Frontal cortex (tissue), 4 donors: ENCODE results near the gene NCF1. TPM values are rescaled to one million over a fixed set of nuclear protein-coding genes. Genes with fewer than 3 reads are reported as not detected.
A peak's percentile ranks its signal among the peaks of the same experiment; 100 is the strongest.
"Not testable (repeated sequence)": the region's sequence is repeated elsewhere in the genome, so short reads cannot be mapped to it uniquely, and the experiment has no call there.

Source experiments
- DNase-seq, 2 donors: peaks; one replicate each; pipeline ENCODE4 v3.0.0; 2012; ENCODE audit warnings: low spot score in 2 of 2
- FAIRE-seq: peaks from 2 replicates; lab custom pipeline; 2012; peaks lifted over from hg19 to GRCh38; lab: Jason Lieb, UNC
- total RNA-seq: library from RNA; depleted of rRNA; stranded (reverse); fragments of >200 nt; gene quantifications from one replicate; pipeline ENCODE4 v1.2.3, GENCODE V29; 2014
- donor health status: control.
- donor health status: control.
- donor health status: control.

Gene NCF1
- total RNA-seq, 1 donor from 2014 or later: under 0.01 TPM

DNA sequence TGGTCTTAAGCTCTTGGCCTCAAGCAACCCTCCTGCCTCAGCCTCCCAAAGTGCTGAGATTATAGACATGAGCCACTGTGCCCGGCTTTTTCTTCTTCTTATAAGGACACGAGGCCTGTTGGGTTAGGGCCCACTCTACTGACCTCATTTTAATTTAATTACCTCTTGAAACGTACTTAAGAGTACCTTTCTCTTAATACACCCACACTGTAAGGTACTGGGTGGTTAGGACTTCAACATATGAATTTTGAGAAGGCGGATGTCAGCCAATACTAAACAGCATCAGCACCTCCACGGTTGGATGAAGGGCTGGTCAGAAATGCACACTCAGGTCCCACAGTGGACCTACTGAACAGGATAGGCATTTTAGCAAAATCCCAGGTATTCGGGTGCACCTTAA lies 7.9 kb downstream of the NCF1 start:
- not testable (repeated sequence) for FAIRE-seq, DNase-seq

DNA sequence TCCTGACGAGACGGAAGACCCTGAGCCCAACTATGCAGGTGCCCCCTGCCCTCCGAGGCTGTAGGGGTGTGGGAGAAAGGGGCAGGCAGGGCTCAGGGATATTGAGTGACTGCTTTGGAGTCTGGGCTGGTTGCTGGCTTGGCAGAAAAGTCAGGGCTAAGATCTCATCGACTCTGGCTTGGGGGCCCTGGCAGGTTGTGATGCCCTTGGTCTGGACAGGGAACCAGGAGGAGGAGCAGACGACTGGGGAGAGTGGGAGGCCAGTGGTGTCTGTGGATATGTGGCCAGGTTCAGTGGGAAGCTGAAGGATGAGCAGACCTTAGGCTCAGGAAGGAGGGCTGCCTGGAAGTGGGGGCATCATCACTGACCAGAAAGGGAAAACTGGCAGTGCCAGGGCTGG lies 9.8 kb downstream of the NCF1 start:
- not testable (repeated sequence) for FAIRE-seq, DNase-seq

DNA sequence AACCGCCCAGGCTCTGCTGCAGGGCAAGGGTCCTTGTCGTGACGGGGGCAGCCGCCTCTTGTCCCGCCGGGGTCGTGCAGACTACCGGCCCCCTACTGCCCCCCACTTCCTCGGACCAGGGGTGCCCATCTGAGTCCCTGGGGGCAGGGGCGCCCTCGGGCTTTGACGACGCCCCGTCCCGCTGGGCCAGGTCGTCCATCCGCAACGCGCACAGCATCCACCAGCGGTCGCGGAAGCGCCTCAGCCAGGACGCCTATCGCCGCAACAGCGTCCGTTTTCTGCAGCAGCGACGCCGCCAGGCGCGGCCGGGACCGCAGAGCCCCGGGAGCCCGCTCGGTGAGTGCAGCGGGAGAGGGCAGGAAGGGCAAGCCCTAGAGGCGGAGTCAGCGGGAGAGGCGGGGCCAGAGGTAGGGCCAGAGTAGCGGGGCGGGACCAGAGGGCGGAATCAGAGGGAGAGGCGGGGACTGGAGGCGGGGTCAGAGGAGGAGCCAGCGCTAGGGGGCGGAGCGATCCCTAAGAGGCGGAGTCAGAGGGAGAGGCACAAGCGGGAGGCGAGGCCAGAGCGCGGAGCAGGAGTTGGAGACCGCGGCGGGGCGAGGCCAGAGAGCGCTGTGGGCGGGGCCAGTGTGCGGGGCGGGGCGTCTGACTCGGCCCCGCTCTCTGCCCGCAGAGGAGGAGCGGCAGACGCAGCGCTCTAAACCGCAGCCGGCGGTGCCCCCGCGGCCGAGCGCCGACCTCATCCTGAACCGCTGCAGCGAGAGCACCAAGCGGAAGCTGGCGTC lies 14.7 kb downstream of the NCF1 start:
- not testable (repeated sequence) for DNase-seq
- FAIRE-seq: peak; percentile 67

DNA sequence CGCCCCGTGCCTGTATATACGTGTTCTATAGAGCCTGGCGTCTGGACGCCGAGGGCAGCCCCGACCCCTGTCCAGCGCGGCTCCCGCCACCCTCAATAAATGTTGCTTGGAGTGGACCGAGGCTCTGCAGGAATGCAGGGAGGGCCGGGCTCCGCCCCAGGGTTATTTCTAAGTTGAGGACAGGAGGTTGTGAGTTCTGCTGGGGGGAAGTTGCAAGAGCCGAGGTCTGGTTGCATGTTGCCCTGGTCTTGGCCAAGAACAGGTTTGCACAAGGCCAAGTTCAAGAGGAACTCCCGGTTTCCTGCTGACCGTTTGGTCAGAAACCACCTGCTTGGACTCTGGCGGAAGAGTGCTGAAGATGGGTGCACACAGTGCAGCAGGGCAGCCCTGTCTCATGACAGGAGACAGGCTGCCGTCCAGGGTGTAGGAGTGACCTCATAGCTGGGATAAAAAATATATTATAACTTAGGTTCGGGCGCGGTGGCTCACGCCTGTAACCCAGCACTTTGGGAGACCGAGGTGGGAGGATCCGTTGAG lies 15.5 kb downstream of the NCF1 start:
- not testable (repeated sequence) for FAIRE-seq, DNase-seq

DNA sequence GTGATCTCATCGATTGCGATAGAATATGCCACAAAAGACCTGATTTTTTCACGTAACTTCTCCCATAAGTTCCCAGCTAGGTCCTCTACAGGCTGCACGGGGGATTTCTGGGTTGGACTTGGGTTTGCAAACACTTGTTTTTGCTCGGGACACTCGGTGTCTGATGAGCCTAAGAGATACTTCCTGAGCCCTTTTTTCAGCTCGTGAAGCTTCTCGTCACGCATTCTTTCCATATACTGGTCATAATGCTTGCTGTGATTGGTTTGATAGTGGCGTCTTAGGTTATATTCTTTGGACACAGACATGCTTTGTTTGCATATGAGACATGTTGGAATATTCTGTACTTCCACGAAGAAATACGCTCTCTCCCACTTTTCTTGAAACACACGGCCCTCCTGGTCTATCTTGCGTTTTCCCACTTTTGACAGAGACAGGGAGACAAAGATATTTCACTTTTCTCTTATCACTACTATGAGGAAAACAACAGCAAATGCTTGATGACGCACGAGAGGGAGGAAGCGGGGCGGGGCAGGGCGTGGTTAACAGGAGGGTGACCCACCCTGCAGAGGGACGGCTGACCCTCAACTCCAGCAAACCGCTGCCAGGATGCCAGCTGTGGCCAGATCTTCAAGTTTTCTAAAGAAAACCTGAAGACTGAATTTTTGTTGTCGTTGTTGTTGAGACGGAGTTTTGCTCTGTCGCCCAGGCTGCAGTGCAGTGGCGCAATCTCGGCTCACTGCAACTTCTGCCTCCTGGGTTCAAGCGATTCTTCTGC lies 24.2 kb downstream of the NCF1 start:
- DNase-seq, FAIRE-seq: not testable (repeated sequence)

DNA sequence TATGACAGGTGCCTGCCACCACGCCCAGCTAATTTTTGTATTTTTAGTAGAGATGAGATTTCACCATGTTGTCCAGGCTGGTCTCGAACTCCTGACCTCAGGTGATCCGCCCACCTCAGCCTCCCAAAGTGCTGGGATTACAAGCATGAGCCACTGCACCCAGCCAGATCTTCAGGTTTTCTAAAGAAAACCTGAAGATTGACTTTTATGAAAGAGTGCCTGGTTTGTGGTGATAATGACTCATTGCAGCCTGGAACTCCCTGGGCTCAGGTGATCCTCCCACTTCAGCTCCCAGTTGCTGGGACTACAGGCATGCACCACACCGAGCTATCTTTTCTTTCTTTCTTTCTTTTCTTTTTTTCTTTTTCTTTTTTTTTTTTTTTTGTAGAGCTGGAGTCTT lies 24.8 kb downstream of the NCF1 start:
- DNase-seq, FAIRE-seq: not testable (repeated sequence)

DNA sequence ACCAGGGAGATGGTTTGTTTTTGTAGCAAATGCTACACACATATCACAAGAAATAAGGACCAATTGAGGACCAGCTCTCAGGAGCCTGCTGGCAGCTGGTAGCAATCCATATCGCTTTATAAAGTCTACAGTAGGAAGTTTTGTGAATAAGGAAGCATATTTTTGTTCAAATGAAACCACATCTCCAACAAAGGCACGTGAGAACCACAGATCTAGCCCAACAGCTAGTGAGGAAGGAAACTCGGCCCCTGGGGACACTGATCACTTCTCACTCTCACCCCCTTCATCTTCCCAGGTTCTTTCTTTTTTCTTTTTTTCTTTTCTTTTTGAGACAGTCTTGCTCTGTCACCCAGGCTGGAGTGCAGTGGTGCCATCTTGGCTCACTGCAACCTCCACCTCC lies 42.1 kb downstream of the NCF1 start:
- not testable (repeated sequence) for FAIRE-seq, DNase-seq

DNA sequence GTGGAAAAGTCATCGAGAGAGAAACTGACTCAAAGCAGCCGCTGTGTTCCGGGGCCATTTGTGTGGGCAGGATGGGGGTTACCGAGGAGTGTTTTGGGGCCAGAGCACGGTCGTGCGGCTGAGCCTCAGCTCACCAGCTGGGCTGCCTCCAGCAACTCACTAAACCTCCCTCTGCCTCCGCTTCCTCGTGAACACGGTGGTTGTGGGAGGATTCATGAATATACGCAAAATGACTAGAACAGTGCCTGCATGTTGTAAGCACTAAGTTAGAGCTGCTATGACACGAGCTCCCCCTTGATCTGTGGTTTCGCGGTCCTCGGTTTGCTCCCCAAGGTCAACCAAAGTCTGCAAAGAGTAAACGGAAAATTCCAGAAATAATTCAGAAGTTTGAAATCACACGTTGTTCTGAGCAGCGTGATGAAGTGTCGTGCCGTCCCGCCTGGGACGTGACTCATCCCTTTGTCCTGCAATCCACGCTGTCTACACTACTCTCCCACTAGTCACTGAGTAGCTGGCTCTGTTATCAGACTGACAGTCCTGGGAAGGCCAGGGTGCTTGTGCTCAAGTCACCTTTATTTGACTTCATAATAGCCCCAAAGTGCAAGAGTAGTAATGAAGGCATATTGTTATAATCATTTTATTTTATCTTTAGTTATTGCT lies 46.5 kb downstream of the NCF1 start:
- DNase-seq, FAIRE-seq: not testable (repeated sequence)

DNA sequence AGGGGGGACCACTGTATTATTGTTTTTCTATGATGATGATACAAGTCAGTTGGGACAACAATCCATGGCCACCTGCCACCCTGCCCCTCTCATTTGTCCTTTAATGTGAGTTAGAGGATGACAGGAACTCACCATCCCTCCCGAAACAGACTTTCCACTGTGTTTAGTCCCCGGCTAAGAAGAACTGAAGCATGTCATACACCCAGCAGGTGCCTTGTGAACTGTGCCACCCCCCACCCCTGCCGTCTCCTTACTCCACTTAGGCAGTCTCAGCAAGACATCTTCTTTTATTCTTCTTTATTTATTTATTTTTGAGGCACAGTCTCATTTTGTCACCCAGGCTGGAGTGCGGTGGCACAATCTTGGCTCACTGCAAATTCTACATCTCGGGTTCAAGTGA lies 47.4 kb downstream of the NCF1 start:
- FAIRE-seq, DNase-seq: not testable (repeated sequence)

DNA sequence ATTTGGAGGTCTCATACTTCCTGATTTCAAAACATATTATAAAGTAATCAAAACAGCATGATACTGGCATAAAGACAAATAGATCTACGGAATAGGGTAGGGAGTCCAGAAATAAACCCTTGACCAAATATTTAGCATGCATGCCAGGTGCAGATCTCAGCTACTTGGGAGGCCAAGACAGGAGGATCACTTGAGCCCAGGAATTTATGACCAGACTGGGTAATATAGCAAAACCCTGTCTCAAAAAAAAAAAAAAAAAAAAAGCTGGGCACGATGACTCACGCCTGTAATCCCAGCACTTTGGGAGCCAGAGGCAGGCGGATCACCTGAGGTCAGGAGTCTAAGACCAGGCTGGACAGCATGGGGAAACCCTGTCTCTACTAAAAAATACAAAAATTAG lies 56.1 kb downstream of the NCF1 start:
- not testable (repeated sequence) for DNase-seq, FAIRE-seq

DNA sequence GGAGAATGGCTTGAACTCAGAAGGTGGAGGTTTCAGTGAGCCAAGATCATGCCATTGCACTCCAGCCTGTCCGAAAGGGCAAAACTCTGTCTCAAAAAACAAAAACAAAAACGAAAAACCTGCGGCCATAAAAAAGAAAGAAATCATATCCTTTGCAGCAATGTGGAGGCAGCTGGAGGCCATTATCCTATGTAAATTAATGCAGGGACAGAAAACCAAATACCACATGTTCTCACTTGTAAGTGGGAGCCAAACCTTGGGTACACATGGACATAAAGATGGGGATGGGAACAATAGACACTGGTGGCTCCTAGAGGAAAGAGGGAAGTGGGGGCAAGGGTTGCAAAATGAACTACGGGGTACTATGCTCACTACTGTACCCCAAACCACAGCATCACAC lies 56.6 kb downstream of the NCF1 start:
- DNase-seq, FAIRE-seq: not testable (repeated sequence)

Other genes with a start within 250 kb of the NCF1 start
- gene GTF2I, start 116.3 kb upstream of the NCF1 start, total RNA-seq: 236 TPM
- 53.0 TPM for gene GTF2IRD2, start 77.6 kb downstream of the NCF1 start, total RNA-seq
- 40.8 TPM for gene CASTOR2, start 190.7 kb downstream of the NCF1 start, total RNA-seq